ENCODE measurements around the gene PLCB4. TPM values are rescaled to one million over a fixed set of nuclear protein-coding genes. Genes with fewer than 3 reads are reported as not detected.

PLCB4 gene
- total and polyA plus RNA-seq, 7 donors, result 9.7 to 21.0 (median 12.4) TPM

GRCh38 chr20:9253006-9253539, 184.2 kb downstream of the PLCB4 start:
- no peak for TF ChIP-seq POLR2A (IDR thresholded peaks at IDR 0.05)
- no peak for TF ChIP-seq POLR2AphosphoS5 (IDR thresholded peaks at IDR 0.05)
- TF ChIP-seq EP300 (IDR thresholded peaks at IDR 0.05), result no peak
- TF ChIP-seq, protein P1, sequence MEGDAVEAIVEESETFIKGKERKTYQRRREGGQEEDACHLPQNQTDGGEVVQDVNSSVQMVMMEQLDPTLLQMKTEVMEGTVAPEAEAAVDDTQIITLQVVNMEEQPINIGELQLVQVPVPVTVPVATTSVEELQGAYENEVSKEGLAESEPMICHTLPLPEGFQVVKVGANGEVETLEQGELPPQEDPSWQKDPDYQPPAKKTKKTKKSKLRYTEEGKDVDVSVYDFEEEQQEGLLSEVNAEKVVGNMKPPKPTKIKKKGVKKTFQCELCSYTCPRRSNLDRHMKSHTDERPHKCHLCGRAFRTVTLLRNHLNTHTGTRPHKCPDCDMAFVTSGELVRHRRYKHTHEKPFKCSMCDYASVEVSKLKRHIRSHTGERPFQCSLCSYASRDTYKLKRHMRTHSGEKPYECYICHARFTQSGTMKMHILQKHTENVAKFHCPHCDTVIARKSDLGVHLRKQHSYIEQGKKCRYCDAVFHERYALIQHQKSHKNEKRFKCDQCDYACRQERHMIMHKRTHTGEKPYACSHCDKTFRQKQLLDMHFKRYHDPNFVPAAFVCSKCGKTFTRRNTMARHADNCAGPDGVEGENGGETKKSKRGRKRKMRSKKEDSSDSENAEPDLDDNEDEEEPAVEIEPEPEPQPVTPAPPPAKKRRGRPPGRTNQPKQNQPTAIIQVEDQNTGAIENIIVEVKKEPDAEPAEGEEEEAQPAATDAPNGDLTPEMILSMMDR (IDR thresholded peaks at IDR 0.05), result no peak
- DNase-seq, result no peak
- Histone ChIP-seq H3K9me3 (no peaks in the 10 kb centered on the region), H3K27me3 (no peaks in the 10 kb centered on the region), H3K4me1 (no peaks in the 10 kb centered on the region), H3K36me3 (no peaks in the 10 kb centered on the region), H3K27ac (no peak overlapping the region), H3K4me3 (no peak overlapping the region)
- WGBS, 2 donors, result 61 to 75% methylated on average over 4 of the region's 4 CpGs
- intact Hi-C loops (cut with DNase I), result no loop called here

DNA sequence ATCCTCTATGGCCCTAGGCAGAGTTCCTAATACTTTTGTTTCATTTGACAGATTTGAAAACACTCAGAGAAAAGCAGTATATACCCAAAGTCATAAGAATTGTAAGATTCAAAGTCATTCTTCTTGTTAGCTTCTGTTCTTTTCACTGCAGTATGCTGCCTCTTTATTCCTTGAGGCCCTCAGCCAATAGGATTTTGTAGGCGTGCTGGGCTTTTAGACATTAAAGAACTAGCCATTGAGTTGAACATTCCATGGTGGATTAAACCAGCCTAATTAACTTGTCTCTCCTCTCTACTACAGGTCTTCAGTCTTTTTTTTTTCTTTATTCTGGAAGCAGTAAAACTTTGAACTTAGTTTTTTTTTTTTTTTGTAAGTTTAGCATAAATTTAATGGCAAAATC, 186.3 kb downstream of the PLCB4 start:
- intact Hi-C loops (cut with DNase I), result no loop called here
- no peak overlapping the region for H3K27ac ChIP-seq
- TF ChIP-seq, protein P1 (IDR thresholded peaks at IDR 0.05), result no peak
- no peak for TF ChIP-seq POLR2AphosphoS5 (IDR thresholded peaks at IDR 0.05)
- TF ChIP-seq EP300 (IDR thresholded peaks at IDR 0.05), result no peak
- no peak for TF ChIP-seq POLR2A (IDR thresholded peaks at IDR 0.05)
- no peaks in the 10 kb centered on the region for H3K36me3 ChIP-seq
- 95% methylated on average over 1 of the region's 1 CpG for WGBS, 2 donors
- H3K9me3 ChIP-seq, result no peaks in the 10 kb centered on the region
- H3K4me1 ChIP-seq, result no peaks in the 10 kb centered on the region
- no peak overlapping the region for H3K4me3 ChIP-seq
- no peak for DNase-seq
- H3K27me3 ChIP-seq, result no peaks in the 10 kb centered on the region

- WGBS, 2 donors, result 91 to 92% methylated on average over 3 of the region's 3 CpGs
- Histone ChIP-seq H3K36me3 (no peaks in the 10 kb centered on the region), H3K27ac (no peak overlapping the region), H3K4me1 (no peaks in the 10 kb centered on the region), H3K4me3 (no peak overlapping the region), H3K27me3 (no peaks in the 10 kb centered on the region), H3K9me3 (no peaks in the 10 kb centered on the region)
- TF ChIP-seq POLR2AphosphoS5 (IDR thresholded peaks at IDR 0.05) (no peak), POLR2A (IDR thresholded peaks at IDR 0.05) (no peak), EP300 (IDR thresholded peaks at IDR 0.05) (no peak)
- TF ChIP-seq, protein P1 (IDR thresholded peaks at IDR 0.05), result no peak
- no peak for DNase-seq
- intact Hi-C loops (cut with DNase I), result no loop called here
Measured at GRCh38 chr20:9256393-9256792, 187.5 kb downstream of the PLCB4 start.

GRCh38 chr20:9258901-9259300, 190.0 kb downstream of the PLCB4 start:
- Histone ChIP-seq H3K9me3 (no peaks in the 10 kb centered on the region), H3K4me3 (no peak overlapping the region), H3K36me3 (no peaks in the 10 kb centered on the region), H3K27ac (no peak overlapping the region), H3K27me3 (no peaks in the 10 kb centered on the region), H3K4me1 (peaks cover 0 to 16% (median 11%) of the 10 kb centered on the region in 4 donors)
- intact Hi-C loops (cut with DNase I), result no loop called here
- no peak for DNase-seq
- TF ChIP-seq EP300 (IDR thresholded peaks at IDR 0.05) (no peak), POLR2A (IDR thresholded peaks at IDR 0.05) (no peak), POLR2AphosphoS5 (IDR thresholded peaks at IDR 0.05) (no peak)
- TF ChIP-seq, protein P1 (IDR thresholded peaks at IDR 0.05), result no peak
- 65 to 72% methylated on average over 1 of the region's 1 CpG for WGBS, 2 donors

DNA sequence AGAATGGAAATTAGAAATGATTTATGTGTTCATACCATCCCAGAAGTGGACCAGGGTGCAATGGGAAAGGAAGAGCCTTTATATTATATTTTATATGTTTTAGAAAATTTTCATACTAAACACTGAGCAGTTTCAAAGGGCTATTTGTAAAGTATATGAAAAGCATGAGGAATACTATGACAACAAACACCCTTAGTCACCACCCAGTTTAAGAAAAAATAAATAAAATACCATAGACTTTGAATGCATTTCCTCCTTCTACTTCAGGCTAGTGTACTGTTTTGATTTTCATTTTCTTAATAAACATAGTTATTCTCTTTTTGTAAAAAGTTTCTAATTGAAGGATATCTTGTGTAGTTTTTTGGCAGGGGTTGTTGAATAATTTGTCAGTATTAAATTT, 191.1 kb downstream of the PLCB4 start:
- Histone ChIP-seq H3K9me3 (no peaks in the 10 kb centered on the region), H3K27ac (no peak overlapping the region), H3K27me3 (no peaks in the 10 kb centered on the region), H3K4me3 (no peak overlapping the region), H3K4me1 (peaks cover 0 to 16% (median 11%) of the 10 kb centered on the region in 4 donors), H3K36me3 (no peaks in the 10 kb centered on the region)
- DNase-seq, result no peak
- intact Hi-C loops (cut with DNase I), result no loop called here
- TF ChIP-seq, protein P1 (IDR thresholded peaks at IDR 0.05), result no peak
